ENCODE data around the gene FUS. TPM values are rescaled to one million over a fixed set of nuclear protein-coding genes. Genes with fewer than 3 reads are reported as not detected.
"Not testable (repeated sequence)": the region's sequence is repeated elsewhere in the genome, so short reads cannot be mapped to it uniquely, and the experiment has no call there.

The FUS gene
- total RNA-seq, 1 donor from 2014 or later: 984 TPM

DNA sequence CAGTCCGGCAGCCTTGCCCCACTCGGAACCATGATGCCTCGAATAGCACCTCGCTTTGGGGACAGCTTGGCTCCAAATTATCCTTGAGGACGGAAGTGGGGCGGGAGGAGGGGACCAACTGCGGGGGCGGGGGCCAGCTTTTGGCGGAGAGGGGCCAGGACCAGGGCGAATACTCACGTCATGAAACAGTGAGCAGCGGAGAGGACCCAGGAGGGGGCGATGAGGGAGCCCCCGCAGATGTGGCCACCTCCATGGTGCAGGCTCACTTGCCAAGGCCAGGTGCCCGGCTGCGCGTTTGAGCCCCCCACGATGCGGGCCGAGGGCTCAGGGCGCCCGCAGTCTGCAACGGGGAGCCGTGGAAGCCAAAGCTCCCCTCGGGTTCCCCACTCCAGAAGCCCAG is 31.0 kb upstream of the FUS start:
- Mint-ChIP-seq H3K9me3 (no peaks in the 10 kb centered on the region), H3K4me1 (peaks cover 4% of the 10 kb centered on the region), H3K27me3 (ENCODE audit: low read depth) (peaks cover 51% of the 10 kb centered on the region), H3K36me3 (ENCODE audit: low read depth) (no peaks in the 10 kb centered on the region), H3K4me3 (no peak overlapping the region), H3K27ac (ENCODE audit: unreplicated experiment) (no peak overlapping the region)
- TF ChIP-seq, protein P1, sequence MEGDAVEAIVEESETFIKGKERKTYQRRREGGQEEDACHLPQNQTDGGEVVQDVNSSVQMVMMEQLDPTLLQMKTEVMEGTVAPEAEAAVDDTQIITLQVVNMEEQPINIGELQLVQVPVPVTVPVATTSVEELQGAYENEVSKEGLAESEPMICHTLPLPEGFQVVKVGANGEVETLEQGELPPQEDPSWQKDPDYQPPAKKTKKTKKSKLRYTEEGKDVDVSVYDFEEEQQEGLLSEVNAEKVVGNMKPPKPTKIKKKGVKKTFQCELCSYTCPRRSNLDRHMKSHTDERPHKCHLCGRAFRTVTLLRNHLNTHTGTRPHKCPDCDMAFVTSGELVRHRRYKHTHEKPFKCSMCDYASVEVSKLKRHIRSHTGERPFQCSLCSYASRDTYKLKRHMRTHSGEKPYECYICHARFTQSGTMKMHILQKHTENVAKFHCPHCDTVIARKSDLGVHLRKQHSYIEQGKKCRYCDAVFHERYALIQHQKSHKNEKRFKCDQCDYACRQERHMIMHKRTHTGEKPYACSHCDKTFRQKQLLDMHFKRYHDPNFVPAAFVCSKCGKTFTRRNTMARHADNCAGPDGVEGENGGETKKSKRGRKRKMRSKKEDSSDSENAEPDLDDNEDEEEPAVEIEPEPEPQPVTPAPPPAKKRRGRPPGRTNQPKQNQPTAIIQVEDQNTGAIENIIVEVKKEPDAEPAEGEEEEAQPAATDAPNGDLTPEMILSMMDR (conservative IDR thresholded peaks at IDR 0.05): no peak
- DNase-seq (ENCODE audit: low read depth, low spot score): no peak

DNA sequence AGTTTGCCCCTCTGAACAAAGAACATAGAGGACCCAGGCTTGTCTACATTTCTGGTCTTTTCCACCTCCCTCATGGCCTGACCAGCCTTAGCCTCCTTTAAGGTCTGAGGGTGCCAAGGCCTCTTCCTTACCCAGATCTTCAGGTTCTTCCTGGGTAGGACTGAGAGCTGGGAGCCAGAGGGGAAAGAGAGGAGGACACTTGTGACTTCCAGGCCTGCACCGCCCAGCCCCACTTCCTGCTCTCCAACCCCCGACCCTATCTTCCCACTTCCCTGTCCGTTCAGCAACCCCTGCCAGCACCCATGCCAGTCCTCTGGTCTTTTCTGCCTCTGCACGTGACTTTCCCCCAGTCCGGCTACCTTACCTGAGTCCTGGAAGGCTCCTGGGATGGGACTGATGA is 30.6 kb upstream of the FUS start:
- Mint-ChIP-seq H3K4me1 (peaks cover 4% of the 10 kb centered on the region), H3K9me3 (no peaks in the 10 kb centered on the region), H3K27me3 (ENCODE audit: low read depth) (peaks cover 51% of the 10 kb centered on the region), H3K27ac (ENCODE audit: unreplicated experiment) (no peak overlapping the region), H3K36me3 (ENCODE audit: low read depth) (no peaks in the 10 kb centered on the region), H3K4me3 (no peak overlapping the region)
- DNase-seq (ENCODE audit: low read depth, low spot score): no peak
- TF ChIP-seq, protein P1 (conservative IDR thresholded peaks at IDR 0.05): no peak

DNA sequence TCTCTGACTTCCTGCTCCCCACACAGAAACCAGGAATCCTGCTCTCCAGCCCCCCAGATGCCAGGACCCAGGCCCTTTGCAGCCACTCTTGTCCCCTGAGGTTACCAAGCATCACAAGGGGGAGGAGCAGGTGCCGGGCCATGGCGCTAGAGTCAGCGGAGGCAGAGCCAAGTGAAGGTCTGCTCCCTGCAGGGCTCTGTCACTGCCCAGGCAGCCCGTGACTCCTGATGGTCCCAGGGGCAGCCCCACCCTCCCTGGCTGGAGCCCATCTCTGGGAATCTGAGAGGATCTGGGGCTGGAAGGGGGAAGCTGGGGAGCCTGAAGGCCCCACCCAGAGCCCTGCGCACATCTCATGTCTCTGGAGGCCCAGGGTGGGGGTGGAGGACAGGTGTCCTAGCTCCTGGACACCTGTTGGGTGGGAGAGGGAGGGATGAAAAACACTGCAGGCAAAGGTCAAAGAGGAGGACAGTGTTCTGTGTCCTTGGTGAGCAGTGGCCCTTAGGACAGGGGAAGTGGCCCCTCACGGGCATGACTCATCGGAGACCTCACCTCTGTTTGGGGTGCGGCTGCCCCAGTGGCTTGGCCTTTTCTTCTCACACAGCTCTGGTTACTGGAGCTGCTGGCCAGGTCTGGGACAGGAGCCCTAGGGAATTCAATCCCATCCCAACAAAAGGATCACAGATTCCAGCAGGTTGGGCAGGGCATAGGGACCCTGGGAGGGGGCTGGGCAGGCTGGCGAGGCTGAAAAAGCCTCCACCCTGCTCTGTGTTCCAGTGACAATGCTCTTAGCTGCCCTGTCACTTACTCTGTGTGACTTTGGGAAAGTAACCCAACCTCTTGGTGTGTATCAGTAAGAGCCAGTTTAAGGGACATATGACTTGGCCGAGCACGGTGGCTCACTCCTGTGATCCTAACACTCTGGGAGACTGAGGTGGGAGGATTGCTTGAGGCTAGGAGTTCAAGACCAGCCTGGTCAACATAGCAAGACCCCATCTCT is 29.7 kb upstream of the FUS start, which contains the start of gene PRSS36:
Gene PRSS36 (minus strand): TSS at position 173 of the 997 bp plus-strand sequence. CDS start 31 bp downstream, at position 142.
- Mint-ChIP-seq H3K36me3 (ENCODE audit: low read depth) (no peaks in the 10 kb centered on the region), H3K4me1 (peaks cover 4% of the 10 kb centered on the region), H3K27ac (ENCODE audit: unreplicated experiment) (no peak within 1 kb of the TSS), H3K27me3 (ENCODE audit: low read depth) (peaks cover 52% of the 10 kb centered on the region), H3K4me3 (no peak within 1 kb of the TSS), H3K9me3 (no peaks in the 10 kb centered on the region)
- TF ChIP-seq, protein P1 (conservative IDR thresholded peaks at IDR 0.05): no peak
- DNase-seq (ENCODE audit: low read depth, low spot score): no peak

DNA sequence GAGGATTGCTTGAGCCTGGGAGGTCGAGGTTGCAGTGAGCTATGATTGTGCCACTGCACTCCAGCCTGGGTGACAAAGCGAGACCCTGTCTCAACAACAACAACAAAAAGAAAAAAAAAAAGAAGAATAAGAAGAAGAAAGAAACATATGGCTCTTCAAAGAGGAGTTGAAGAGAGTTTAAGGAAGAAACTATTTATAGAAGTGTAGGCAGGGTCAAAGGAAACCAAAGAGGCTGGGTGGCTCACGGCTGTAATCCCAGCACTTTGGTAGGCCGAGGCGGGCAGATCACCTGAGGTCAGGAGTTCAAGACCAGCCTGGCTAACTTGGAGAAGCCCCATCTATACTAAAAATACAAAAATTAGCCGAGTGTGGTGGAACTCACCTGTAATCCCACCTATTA is 29.0 kb upstream of the FUS start:
- not testable (repeated sequence) for H3K4me3 Mint-ChIP-seq; DNase-seq (ENCODE audit: low read depth, low spot score); H3K4me1 Mint-ChIP-seq; H3K27ac Mint-ChIP-seq (ENCODE audit: unreplicated experiment); H3K9me3 Mint-ChIP-seq; H3K36me3 Mint-ChIP-seq (ENCODE audit: low read depth)
- peaks cover 47% of the 10 kb centered on the region for H3K27me3 Mint-ChIP-seq (ENCODE audit: low read depth)

DNA sequence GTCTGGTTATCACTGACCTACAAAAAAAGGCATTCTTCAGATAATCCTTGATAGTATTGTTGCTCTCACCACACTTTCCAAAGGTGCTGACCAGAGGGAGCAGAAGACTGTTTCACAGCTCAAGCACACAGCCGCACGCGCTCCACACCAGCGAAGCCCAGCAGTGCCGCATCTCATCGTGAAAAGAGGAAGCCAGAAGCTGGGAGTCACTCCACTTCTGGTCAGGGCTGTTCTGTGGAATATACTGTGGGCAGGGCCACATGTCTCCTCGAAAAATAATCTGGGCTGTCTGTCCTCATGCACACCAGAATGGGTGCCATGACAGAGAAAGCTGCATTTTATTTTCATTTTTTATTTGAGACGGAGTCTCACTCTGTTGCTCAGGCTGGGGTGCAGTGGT is 22.8 kb upstream of the FUS start:
- no peaks in the 10 kb centered on the region for H3K36me3 Mint-ChIP-seq (ENCODE audit: low read depth)
- H3K27me3 Mint-ChIP-seq (ENCODE audit: low read depth): peaks cover 28% of the 10 kb centered on the region
- H3K27ac Mint-ChIP-seq (ENCODE audit: unreplicated experiment): no peak overlapping the region
- no peaks in the 10 kb centered on the region for H3K9me3 Mint-ChIP-seq
- TF ChIP-seq, protein P1 (conservative IDR thresholded peaks at IDR 0.05): no peak
- H3K4me1 Mint-ChIP-seq: no peaks in the 10 kb centered on the region
- no peak for DNase-seq (ENCODE audit: low read depth, low spot score)
- H3K4me3 Mint-ChIP-seq: no peak overlapping the region

DNA sequence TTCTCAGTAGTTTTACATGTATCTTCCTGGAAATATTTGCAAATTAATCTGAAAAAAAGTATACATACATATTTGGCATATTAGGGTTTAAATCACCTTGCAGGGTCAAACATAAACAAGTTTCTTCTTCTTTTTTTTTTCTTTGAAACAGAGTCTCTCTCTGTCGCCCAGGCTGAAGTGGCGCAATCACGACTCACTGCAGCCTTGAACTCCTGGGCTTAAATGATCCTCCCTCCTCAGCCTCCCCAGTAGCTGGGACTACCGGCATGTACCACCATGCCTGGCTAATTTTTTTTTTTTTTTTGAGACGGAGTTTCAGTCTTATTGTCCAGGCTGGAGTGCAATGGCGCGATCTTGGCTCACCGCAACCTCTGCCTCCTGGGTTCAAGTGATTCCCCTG is 12.6 kb upstream of the FUS start:
- DNase-seq (ENCODE audit: low read depth, low spot score): no peak
- Mint-ChIP-seq H3K9me3 (no peaks in the 10 kb centered on the region), H3K4me3 (no peak overlapping the region), H3K27me3 (ENCODE audit: low read depth) (no peaks in the 10 kb centered on the region), H3K4me1 (peaks cover 14% of the 10 kb centered on the region), H3K36me3 (ENCODE audit: low read depth) (no peaks in the 10 kb centered on the region), H3K27ac (ENCODE audit: unreplicated experiment) (no peak overlapping the region)
- TF ChIP-seq, protein P1 (conservative IDR thresholded peaks at IDR 0.05): no peak
